Measurements from ENCODE around the gene CDK1.

The CDK1 gene

DNA sequence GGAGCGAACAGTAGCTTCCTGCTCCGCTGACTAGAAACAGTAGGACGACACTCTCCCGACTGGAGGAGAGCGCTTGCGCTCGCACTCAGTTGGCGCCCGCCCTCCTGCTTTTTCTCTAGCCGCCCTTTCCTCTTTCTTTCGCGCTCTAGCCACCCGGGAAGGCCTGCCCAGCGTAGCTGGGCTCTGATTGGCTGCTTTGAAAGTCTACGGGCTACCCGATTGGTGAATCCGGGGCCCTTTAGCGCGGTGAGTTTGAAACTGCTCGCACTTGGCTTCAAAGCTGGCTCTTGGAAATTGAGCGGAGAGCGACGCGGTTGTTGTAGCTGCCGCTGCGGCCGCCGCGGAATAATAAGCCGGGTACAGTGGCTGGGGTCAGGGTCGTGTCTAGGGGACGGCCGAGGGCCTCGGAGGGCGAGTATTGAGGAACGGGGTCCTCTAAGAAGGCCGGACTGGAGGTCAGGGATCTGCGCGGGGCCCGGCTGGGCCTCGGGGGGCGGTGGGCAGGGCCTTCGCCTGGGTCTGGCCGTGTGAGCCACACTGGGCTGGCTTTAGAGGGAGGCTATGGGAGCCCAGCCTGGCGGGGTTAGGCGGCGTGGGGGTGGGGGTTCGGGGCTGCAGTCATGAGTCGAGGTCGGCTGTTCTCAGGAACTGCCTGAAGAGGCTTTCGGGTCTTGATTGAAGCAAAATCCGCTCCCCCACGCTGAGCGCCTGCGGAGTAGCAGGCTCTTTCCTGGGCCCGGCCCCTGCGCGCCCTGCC, at the start of gene CDK1:
Gene CDK1, plus strand, starts transcription at position 265 of the 757 bp plus-strand sequence. CDS start 1,688 bp downstream, outside the sequence.
- Histone ChIP-seq H3K27ac (ENCODE audit: low read depth, low read length) (peak within 1 kb of the TSS; percentile 37), H3K4me1 (ENCODE audit: control insufficient read depth in 5 of 5, insufficient read depth in 5 of 5, low read length in 5 of 5) (peaks cover 0 to 11% (median 9%) of the 10 kb centered on the region in 5 donors), H3K36me3 (ENCODE audit: control insufficient read depth in 5 of 5, insufficient read depth in 5 of 5, low read length in 5 of 5) (no peaks in the 10 kb centered on the region), H3K9ac (ENCODE audit: low read length in 5 of 5) (peak within 1 kb of the TSS in 4 of 5 donors; percentile 63 to 77 (median 70)), H3K9me3 (ENCODE audit: control insufficient read depth in 5 of 5, low read length in 5 of 5) (no peaks in the 10 kb centered on the region), H3K4me3 (ENCODE audit: low read depth in 1 of 5, low read length in 5 of 5) (peak within 1 kb of the TSS; percentile 56 to 80 (median 73)), H3K27me3 (ENCODE audit: control insufficient read depth in 5 of 5, insufficient read depth in 4 of 5, low read length in 5 of 5) (peaks cover 0 to 2% (median 0%) of the 10 kb centered on the region in 5 donors)

GRCh38 chr10:60729106-60729505, 49.2 kb upstream of the CDK1 start:
- Histone ChIP-seq H3K27ac (ENCODE audit: low read depth, low read length) (no peak overlapping the region), H3K4me3 (ENCODE audit: low read depth in 1 of 5, low read length in 5 of 5) (no peak overlapping the region), H3K36me3 (ENCODE audit: control insufficient read depth in 5 of 5, insufficient read depth in 5 of 5, low read length in 5 of 5) (no peaks in the 10 kb centered on the region), H3K27me3 (ENCODE audit: control insufficient read depth in 5 of 5, insufficient read depth in 4 of 5, low read length in 5 of 5) (peaks cover 6 to 19% (median 15%) of the 10 kb centered on the region in 5 donors), H3K4me1 (ENCODE audit: control insufficient read depth in 5 of 5, insufficient read depth in 5 of 5, low read length in 5 of 5) (peaks cover 0 to 16% (median 11%) of the 10 kb centered on the region in 5 donors), H3K9ac (ENCODE audit: low read length in 5 of 5) (no peak overlapping the region), H3K9me3 (ENCODE audit: control insufficient read depth in 5 of 5, low read length in 5 of 5) (no peaks in the 10 kb centered on the region)

- H3K9me3 ChIP-seq (ENCODE audit: control insufficient read depth in 5 of 5, low read length in 5 of 5) = no peaks in the 10 kb centered on the region
- H3K4me3 ChIP-seq (ENCODE audit: low read depth in 1 of 5, low read length in 5 of 5) = no peak overlapping the region
- no peaks in the 10 kb centered on the region for H3K36me3 ChIP-seq (ENCODE audit: control insufficient read depth in 5 of 5, insufficient read depth in 5 of 5, low read length in 5 of 5)
- H3K27me3 ChIP-seq (ENCODE audit: control insufficient read depth in 5 of 5, insufficient read depth in 4 of 5, low read length in 5 of 5) = peaks cover 10 to 34% (median 18%) of the 10 kb centered on the region in 5 donors
- peaks cover 0 to 16% (median 11%) of the 10 kb centered on the region in 5 donors for H3K4me1 ChIP-seq (ENCODE audit: control insufficient read depth in 5 of 5, insufficient read depth in 5 of 5, low read length in 5 of 5)
- no peak overlapping the region for H3K27ac ChIP-seq (ENCODE audit: low read depth, low read length)
- H3K9ac ChIP-seq (ENCODE audit: low read length in 5 of 5) = no peak overlapping the region
These were observed 47.0 kb upstream of the CDK1 start for GRCh38 chr10:60731134-60731885.

DNA sequence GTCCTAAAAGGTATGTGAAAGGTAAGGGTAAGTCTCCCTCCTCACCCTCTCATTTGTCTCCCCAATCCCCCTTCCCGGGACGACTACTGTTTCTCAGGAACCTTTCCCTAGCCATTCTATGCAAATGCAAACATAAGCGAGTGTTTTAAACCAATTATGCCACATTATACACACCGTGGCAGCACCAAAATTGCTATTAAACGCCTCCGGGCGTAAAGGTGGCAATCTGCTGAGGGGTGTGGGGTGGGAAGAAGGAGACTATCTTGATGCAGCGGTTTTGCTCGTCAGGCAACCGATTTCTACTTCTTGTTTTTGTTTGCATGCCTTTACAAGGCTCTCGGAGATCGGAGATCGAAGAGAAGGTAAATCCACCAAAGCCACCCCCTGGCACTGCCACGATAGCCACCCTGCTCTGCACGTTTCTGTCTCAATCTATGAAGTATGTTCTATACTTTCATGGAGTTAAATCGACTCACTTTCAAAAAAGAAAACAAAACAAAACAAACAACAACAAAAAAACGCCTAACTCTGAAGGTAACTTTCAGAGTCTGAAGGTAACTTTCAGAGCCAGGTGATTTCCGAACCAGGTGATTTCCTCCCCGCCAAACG, 46.0 kb upstream of the CDK1 start:
- peak overlapping the region; percentile 56 to 65 (median 57) for H3K4me3 ChIP-seq (ENCODE audit: low read depth in 1 of 5, low read length in 5 of 5)
- no peaks in the 10 kb centered on the region for H3K9me3 ChIP-seq (ENCODE audit: control insufficient read depth in 5 of 5, low read length in 5 of 5)
- no peak overlapping the region for H3K27ac ChIP-seq (ENCODE audit: low read depth, low read length)
- peaks cover 0 to 16% (median 11%) of the 10 kb centered on the region in 5 donors for H3K4me1 ChIP-seq (ENCODE audit: control insufficient read depth in 5 of 5, insufficient read depth in 5 of 5, low read length in 5 of 5)
- peaks cover 10 to 34% (median 18%) of the 10 kb centered on the region in 5 donors for H3K27me3 ChIP-seq (ENCODE audit: control insufficient read depth in 5 of 5, insufficient read depth in 4 of 5, low read length in 5 of 5)
- peak overlapping the region in 3 of 5 donors; percentile 4 to 35 (median 4) for H3K9ac ChIP-seq (ENCODE audit: low read length in 5 of 5)
- H3K36me3 ChIP-seq (ENCODE audit: control insufficient read depth in 5 of 5, insufficient read depth in 5 of 5, low read length in 5 of 5) = no peaks in the 10 kb centered on the region

GRCh38 chr10:60732807-60733516, 45.3 kb upstream of the CDK1 start:
- Histone ChIP-seq H3K36me3 (ENCODE audit: control insufficient read depth in 5 of 5, insufficient read depth in 5 of 5, low read length in 5 of 5) (no peaks in the 10 kb centered on the region), H3K9ac (ENCODE audit: low read length in 5 of 5) (peak overlapping the region in 2 of 5 donors; percentile 27 to 35), H3K9me3 (ENCODE audit: control insufficient read depth in 5 of 5, low read length in 5 of 5) (no peaks in the 10 kb centered on the region), H3K4me3 (ENCODE audit: low read depth in 1 of 5, low read length in 5 of 5) (peak overlapping the region; percentile 56 to 65 (median 57)), H3K27me3 (ENCODE audit: control insufficient read depth in 5 of 5, insufficient read depth in 4 of 5, low read length in 5 of 5) (peaks cover 10 to 34% (median 18%) of the 10 kb centered on the region in 5 donors), H3K4me1 (ENCODE audit: control insufficient read depth in 5 of 5, insufficient read depth in 5 of 5, low read length in 5 of 5) (peaks cover 0 to 16% (median 11%) of the 10 kb centered on the region in 5 donors), H3K27ac (ENCODE audit: low read depth, low read length) (no peak overlapping the region)

- Histone ChIP-seq H3K4me1 (ENCODE audit: control insufficient read depth in 5 of 5, insufficient read depth in 5 of 5, low read length in 5 of 5) (peaks cover 0 to 16% (median 11%) of the 10 kb centered on the region in 5 donors), H3K9me3 (ENCODE audit: control insufficient read depth in 5 of 5, low read length in 5 of 5) (no peaks in the 10 kb centered on the region), H3K27me3 (ENCODE audit: control insufficient read depth in 5 of 5, insufficient read depth in 4 of 5, low read length in 5 of 5) (peaks cover 10 to 34% (median 18%) of the 10 kb centered on the region in 5 donors), H3K36me3 (ENCODE audit: control insufficient read depth in 5 of 5, insufficient read depth in 5 of 5, low read length in 5 of 5) (no peaks in the 10 kb centered on the region), H3K4me3 (ENCODE audit: low read depth in 1 of 5, low read length in 5 of 5) (peak overlapping the region in 4 of 5 donors; percentile 56 to 65 (median 60)), H3K27ac (ENCODE audit: low read depth, low read length) (no peak overlapping the region), H3K9ac (ENCODE audit: low read length in 5 of 5) (no peak overlapping the region)
These were observed 44.8 kb upstream of the CDK1 start for GRCh38 chr10:60733517-60733822.

- Histone ChIP-seq H3K4me1 (ENCODE audit: control insufficient read depth in 5 of 5, insufficient read depth in 5 of 5, low read length in 5 of 5) (peaks cover 0 to 16% (median 11%) of the 10 kb centered on the region in 5 donors), H3K9ac (ENCODE audit: low read length in 5 of 5) (no peak overlapping the region), H3K27ac (ENCODE audit: low read depth, low read length) (no peak overlapping the region), H3K4me3 (ENCODE audit: low read depth in 1 of 5, low read length in 5 of 5) (peak overlapping the region in 3 of 5 donors; percentile 56 to 65 (median 57)), H3K36me3 (ENCODE audit: control insufficient read depth in 5 of 5, insufficient read depth in 5 of 5, low read length in 5 of 5) (no peaks in the 10 kb centered on the region), H3K9me3 (ENCODE audit: control insufficient read depth in 5 of 5, low read length in 5 of 5) (no peaks in the 10 kb centered on the region), H3K27me3 (ENCODE audit: control insufficient read depth in 5 of 5, insufficient read depth in 4 of 5, low read length in 5 of 5) (peaks cover 10 to 34% (median 18%) of the 10 kb centered on the region in 5 donors)
These were observed 44.5 kb upstream of the CDK1 start for GRCh38 chr10:60733826-60734225.

- Histone ChIP-seq H3K27ac (ENCODE audit: low read depth, low read length) (no peak overlapping the region), H3K27me3 (ENCODE audit: control insufficient read depth in 5 of 5, insufficient read depth in 4 of 5, low read length in 5 of 5) (peaks cover 10 to 34% (median 18%) of the 10 kb centered on the region in 5 donors), H3K4me1 (ENCODE audit: control insufficient read depth in 5 of 5, insufficient read depth in 5 of 5, low read length in 5 of 5) (peaks cover 0 to 16% (median 11%) of the 10 kb centered on the region in 5 donors), H3K36me3 (ENCODE audit: control insufficient read depth in 5 of 5, insufficient read depth in 5 of 5, low read length in 5 of 5) (no peaks in the 10 kb centered on the region), H3K9me3 (ENCODE audit: control insufficient read depth in 5 of 5, low read length in 5 of 5) (no peaks in the 10 kb centered on the region), H3K4me3 (ENCODE audit: low read depth in 1 of 5, low read length in 5 of 5) (no peak overlapping the region), H3K9ac (ENCODE audit: low read length in 5 of 5) (no peak overlapping the region)
These were observed 44.1 kb upstream of the CDK1 start for GRCh38 chr10:60734226-60734625.

DNA sequence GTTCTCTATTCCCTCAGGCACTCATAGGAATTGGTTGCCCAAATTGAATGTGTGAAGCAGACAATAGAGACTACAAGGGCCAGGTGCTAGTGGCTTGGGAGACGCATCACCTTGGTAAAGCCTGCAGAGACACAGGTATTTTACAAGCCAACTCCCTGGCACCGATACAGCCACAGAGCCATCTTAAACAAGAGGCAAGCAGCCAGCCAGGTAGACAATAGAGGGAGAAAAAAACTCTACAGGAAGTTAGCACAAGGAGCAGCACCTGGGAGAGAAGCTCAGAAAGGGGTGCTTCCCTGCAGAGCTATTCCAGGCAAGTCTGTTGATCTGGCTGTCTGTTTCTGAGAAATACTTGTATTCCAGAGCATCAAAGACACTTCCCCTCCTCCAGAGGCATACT, 43.0 kb upstream of the CDK1 start:
- no peak overlapping the region for H3K9ac ChIP-seq (ENCODE audit: low read length in 5 of 5)
- H3K4me3 ChIP-seq (ENCODE audit: low read depth in 1 of 5, low read length in 5 of 5) = no peak overlapping the region
- H3K9me3 ChIP-seq (ENCODE audit: control insufficient read depth in 5 of 5, low read length in 5 of 5) = no peaks in the 10 kb centered on the region
- H3K27ac ChIP-seq (ENCODE audit: low read depth, low read length) = no peak overlapping the region
- no peaks in the 10 kb centered on the region for H3K36me3 ChIP-seq (ENCODE audit: control insufficient read depth in 5 of 5, insufficient read depth in 5 of 5, low read length in 5 of 5)
- peaks cover 0 to 16% (median 11%) of the 10 kb centered on the region in 5 donors for H3K4me1 ChIP-seq (ENCODE audit: control insufficient read depth in 5 of 5, insufficient read depth in 5 of 5, low read length in 5 of 5)
- peaks cover 10 to 34% (median 18%) of the 10 kb centered on the region in 5 donors for H3K27me3 ChIP-seq (ENCODE audit: control insufficient read depth in 5 of 5, insufficient read depth in 4 of 5, low read length in 5 of 5)
